Suprapubic skin (tissue), 4 donors: ENCODE data around the gene CEMIP2.

Experiments used
- EP300 ChIP-seq: sonication (generic); formaldehyde crosslinking; IDR thresholded peaks from one replicate; pipeline ENCODE4 v1.6.1; 2017; ENCODE audit warnings: antibody characterized with exemption
- POLR2A ChIP-seq, 2 donors: fragments of 450-650 bp; IDR thresholded peaks; one replicate each; pipeline ENCODE4 v1.6.1; 2017; ENCODE audit warnings: antibody characterized with exemption in 2 of 2, mild to moderate bottlenecking in 2 of 2, moderate library complexity in 2 of 2
- POLR2AphosphoS5 ChIP-seq, 3 donors: sonication (generic); formaldehyde crosslinking; IDR thresholded peaks; one replicate each; pipeline ENCODE4 v1.6.1; 2017; ENCODE audit warnings: antibody characterized with exemption in 3 of 3
- TF ChIP-seq, protein P1 (sequence below), 2 donors: fragments of 200-600 bp in 1 of 2; fragments of 450-650 bp in 1 of 2; sonication (generic) in 1 of 2; IDR thresholded peaks; one replicate each; pipeline ENCODE4 v1.5.1; 2016 to 2019; ENCODE audit warnings: antibody characterized with exemption in 2 of 2, mild to moderate bottlenecking in 1 of 2, moderate library complexity in 1 of 2

DNA sequence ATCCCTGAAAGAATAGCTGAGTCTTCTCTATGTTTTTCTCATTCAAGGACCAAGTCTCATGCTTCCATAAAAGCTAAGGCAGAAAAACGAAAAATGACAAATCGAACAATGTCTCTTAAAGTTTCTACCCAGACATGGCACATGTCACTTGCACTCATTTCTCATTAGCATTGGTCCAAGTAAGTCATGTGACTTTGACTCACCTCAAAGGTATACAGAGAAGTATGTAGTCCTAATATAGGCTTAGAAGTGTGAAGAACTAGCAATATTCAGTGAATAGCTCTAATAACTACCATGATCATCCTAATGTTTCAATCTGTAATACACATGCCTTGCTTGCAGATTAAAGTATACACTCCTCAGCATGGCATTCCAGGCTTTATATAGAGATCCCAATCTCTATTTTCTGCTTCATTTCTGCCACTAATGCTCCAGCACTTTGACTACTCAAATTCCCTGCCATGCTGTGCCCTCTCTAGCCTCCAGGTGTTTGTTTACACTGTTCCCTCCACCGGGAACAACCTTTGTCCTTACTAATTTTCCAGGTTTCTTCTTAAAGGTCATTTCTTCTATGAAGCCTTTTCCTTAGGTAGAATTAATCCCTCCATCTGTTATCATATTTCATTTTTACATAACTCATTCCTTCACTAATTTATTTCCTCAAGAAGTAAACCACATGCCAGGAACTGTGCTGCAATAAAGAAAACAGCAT, 98.9 kb downstream of the CEMIP2 start:
- TF ChIP-seq, protein P1, sequence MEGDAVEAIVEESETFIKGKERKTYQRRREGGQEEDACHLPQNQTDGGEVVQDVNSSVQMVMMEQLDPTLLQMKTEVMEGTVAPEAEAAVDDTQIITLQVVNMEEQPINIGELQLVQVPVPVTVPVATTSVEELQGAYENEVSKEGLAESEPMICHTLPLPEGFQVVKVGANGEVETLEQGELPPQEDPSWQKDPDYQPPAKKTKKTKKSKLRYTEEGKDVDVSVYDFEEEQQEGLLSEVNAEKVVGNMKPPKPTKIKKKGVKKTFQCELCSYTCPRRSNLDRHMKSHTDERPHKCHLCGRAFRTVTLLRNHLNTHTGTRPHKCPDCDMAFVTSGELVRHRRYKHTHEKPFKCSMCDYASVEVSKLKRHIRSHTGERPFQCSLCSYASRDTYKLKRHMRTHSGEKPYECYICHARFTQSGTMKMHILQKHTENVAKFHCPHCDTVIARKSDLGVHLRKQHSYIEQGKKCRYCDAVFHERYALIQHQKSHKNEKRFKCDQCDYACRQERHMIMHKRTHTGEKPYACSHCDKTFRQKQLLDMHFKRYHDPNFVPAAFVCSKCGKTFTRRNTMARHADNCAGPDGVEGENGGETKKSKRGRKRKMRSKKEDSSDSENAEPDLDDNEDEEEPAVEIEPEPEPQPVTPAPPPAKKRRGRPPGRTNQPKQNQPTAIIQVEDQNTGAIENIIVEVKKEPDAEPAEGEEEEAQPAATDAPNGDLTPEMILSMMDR (IDR thresholded peaks at IDR 0.05): no peak
- TF ChIP-seq POLR2A (IDR thresholded peaks at IDR 0.05) (no peak), EP300 (no peak), POLR2AphosphoS5 (IDR thresholded peaks at IDR 0.05) (no peak)
